Upper lobe of left lung (tissue), 6 donors: ENCODE measurements around the gene NAA15. TPM values are rescaled to one million over a fixed set of nuclear protein-coding genes. Genes with fewer than 3 reads are reported as not detected.

Source experiments
- ATAC-seq, 2 donors: fragments of 200-7000 bp; cut with Tn5 transposase; one replicate each; pipeline ENCODE4 v1.9.1; 2022; ENCODE audit warnings: mild to moderate bottlenecking in 2 of 2, moderate library complexity in 2 of 2; ENCODE audit not compliant: low FRiP score in 2 of 2
- DNase-seq, 2 donors: peaks; one replicate each; pipeline ENCODE4 v3.0.0-alpha.2; 2019 to 2020
- H3K27ac ChIP-seq, 4 donors: fragments of 200-600 bp; sonication (generic); one replicate each; pipeline ENCODE4 v1.5.1; 2016 to 2019
- H3K27me3 ChIP-seq, 4 donors: fragments of 200-600 bp; sonication (generic); one replicate each; pipeline ENCODE4 v1.5.1; 2017 to 2019
- H3K36me3 ChIP-seq, 4 donors: fragments of 200-600 bp; sonication (generic); one replicate each; pipeline ENCODE4 v1.5.1; 2016 to 2019
- H3K4me1 ChIP-seq, 4 donors: fragments of 200-600 bp; sonication (generic); one replicate each; pipeline ENCODE4 v1.5.1; 2018 to 2019
- H3K4me3 ChIP-seq, 4 donors: fragments of 200-600 bp; sonication (generic); one replicate each; pipeline ENCODE4 v1.5.1; 2017 to 2019; ENCODE audit warnings: mild to moderate bottlenecking in 2 of 4, moderate library complexity in 1 of 4
- H3K9me3 ChIP-seq, 4 donors: fragments of 200-600 bp; sonication (generic); one replicate each; pipeline ENCODE4 v1.5.1; 2018 to 2019
- CTCF ChIP-seq, 6 experiments: fragments of 450-650 bp in 4 of 6; fragments of 200-600 bp in 2 of 6; sonication (generic) in 2 of 6; IDR thresholded peaks; one replicate each; pipeline ENCODE4 v1.5.1; 2016 to 2019; ENCODE audit warnings: antibody characterized with exemption in 6 of 6
- EP300 ChIP-seq, 4 donors: sonication (generic); formaldehyde crosslinking; IDR thresholded peaks; one replicate each; pipeline ENCODE4 v1.5.1; 2017; ENCODE audit warnings: antibody characterized with exemption in 4 of 4, control low read depth in 2 of 4
- POLR2A ChIP-seq, 4 donors: fragments of 450-650 bp; IDR thresholded peaks; one replicate each; pipeline ENCODE4 v1.5.1; 2016 to 2017; ENCODE audit warnings: antibody characterized with exemption in 4 of 4, mild to moderate bottlenecking in 2 of 4
- POLR2AphosphoS5 ChIP-seq, 2 donors: sonication (generic); formaldehyde crosslinking; IDR thresholded peaks; one replicate each; pipeline ENCODE4 v1.5.1; 2017; ENCODE audit warnings: antibody characterized with exemption in 2 of 2
- WGBS, 2 donors: methylation state at CpG; one replicate each; pipeline ENCODE4 v1.1.5; 2017 to 2018; 5-methylcytosine and 5-hydroxymethylcytosine counted together
- total RNA-seq, 6 donors: library from RNA; depleted of rRNA in 4 of 6; stranded (reverse); fragments of >200 nt in 4 of 6; gene quantifications; one replicate each; pipeline versions ENCODE4 v1.1.0 to v1.2.1, GENCODE V29; 2016 to 2021
- donor health status: DM: no; HTN: no; CAD: no; lungs with moderate emphysema.
- donor health status: DM: no; HTN: yes; CAD: no; lungs with severe emphysema.

The NAA15 gene
- total RNA-seq, 6 donors from 2014 or later: 11.0 to 37.7 (median 31.3) TPM

GRCh38 chr4:139266208-139266582 is 35.1 kb upstream of the NAA15 start:
- no peak for TF ChIP-seq POLR2A (IDR thresholded peaks at IDR 0.05)
- no peak for TF ChIP-seq POLR2AphosphoS5 (IDR thresholded peaks at IDR 0.05)
- TF ChIP-seq CTCF (IDR thresholded peaks at IDR 0.05): no peak
- no peak for TF ChIP-seq EP300 (IDR thresholded peaks at IDR 0.05)
- no peak for ATAC-seq
- Histone ChIP-seq H3K9me3 (no peaks in the 10 kb centered on the region), H3K27me3 (no peaks in the 10 kb centered on the region), H3K4me3 (peak overlapping the region in 3 of 4 donors; percentile 11 to 41 (median 30)), H3K4me1 (peaks cover 0 to 7% (median 6%) of the 10 kb centered on the region in 4 donors), H3K36me3 (no peaks in the 10 kb centered on the region), H3K27ac (peak overlapping the region in 2 of 4 donors; percentile 14 to 28)
- DNase-seq: no peak
- 13% methylated on average over 1 of the region's 1 CpG for WGBS, 2 donors

- Histone ChIP-seq H3K27me3 (no peaks in the 10 kb centered on the region), H3K9me3 (no peaks in the 10 kb centered on the region), H3K36me3 (no peaks in the 10 kb centered on the region), H3K27ac (peak overlapping the region in 2 of 4 donors; percentile 14 to 28), H3K4me1 (peaks cover 0 to 7% (median 6%) of the 10 kb centered on the region in 4 donors), H3K4me3 (peak overlapping the region in 3 of 4 donors; percentile 11 to 41 (median 30))
- no peak for TF ChIP-seq EP300 (IDR thresholded peaks at IDR 0.05)
- TF ChIP-seq POLR2A (IDR thresholded peaks at IDR 0.05): no peak
- peak; percentile 53 to 94 for ATAC-seq
- DNase-seq: peak in 1 of 2 donors; percentile 87
- WGBS, 2 donors: 24 to 31% methylated on average over 14 of the region's 14 CpGs
These were observed 34.6 kb upstream of the NAA15 start for GRCh38 chr4:139266583-139267257.

GRCh38 chr4:139267301-139267700 is 34.0 kb upstream of the NAA15 start:
- 94 to 100% methylated on average over 1 of the region's 1 CpG for WGBS, 2 donors
- H3K9me3 ChIP-seq: no peaks in the 10 kb centered on the region
- peaks cover 0 to 7% (median 6%) of the 10 kb centered on the region in 4 donors for H3K4me1 ChIP-seq
- no peak overlapping the region for H3K4me3 ChIP-seq
- no peaks in the 10 kb centered on the region for H3K36me3 ChIP-seq
- H3K27me3 ChIP-seq: no peaks in the 10 kb centered on the region
- H3K27ac ChIP-seq: no peak overlapping the region
- ATAC-seq: no peak
- TF ChIP-seq POLR2A (IDR thresholded peaks at IDR 0.05) (no peak), EP300 (IDR thresholded peaks at IDR 0.05) (no peak), POLR2AphosphoS5 (IDR thresholded peaks at IDR 0.05) (no peak), CTCF (IDR thresholded peaks at IDR 0.05) (no peak)
- DNase-seq: no peak

GRCh38 chr4:139273835-139274234 is 27.5 kb upstream of the NAA15 start:
- DNase-seq (no peak), ATAC-seq (no peak)
- WGBS, 2 donors: 88 to 100% methylated on average over 1 of the region's 1 CpG
- Histone ChIP-seq H3K36me3 (no peaks in the 10 kb centered on the region), H3K27ac (no peak overlapping the region), H3K4me3 (no peak overlapping the region), H3K4me1 (peaks cover 0 to 2% (median under 1%) of the 10 kb centered on the region in 4 donors), H3K27me3 (peaks cover 0 to 10% (median under 1%) of the 10 kb centered on the region in 4 donors), H3K9me3 (no peaks in the 10 kb centered on the region)
- TF ChIP-seq POLR2AphosphoS5 (IDR thresholded peaks at IDR 0.05) (no peak), EP300 (IDR thresholded peaks at IDR 0.05) (no peak), CTCF (IDR thresholded peaks at IDR 0.05) (no peak), POLR2A (IDR thresholded peaks at IDR 0.05) (no peak)

GRCh38 chr4:139274790-139275189 is 26.5 kb upstream of the NAA15 start:
- DNase-seq: no peak
- H3K36me3 ChIP-seq: no peaks in the 10 kb centered on the region
- no peak overlapping the region for H3K4me3 ChIP-seq
- no peak overlapping the region for H3K27ac ChIP-seq
- WGBS, 2 donors: 94% methylated on average over 1 of the region's 1 CpG
- H3K9me3 ChIP-seq: no peaks in the 10 kb centered on the region
- peaks cover 0 to 18% (median 6%) of the 10 kb centered on the region in 4 donors for H3K27me3 ChIP-seq
- peaks cover 6 to 11% (median 9%) of the 10 kb centered on the region in 4 donors for H3K4me1 ChIP-seq
- ATAC-seq: no peak
- TF ChIP-seq POLR2A (IDR thresholded peaks at IDR 0.05) (no peak), CTCF (IDR thresholded peaks at IDR 0.05) (no peak), POLR2AphosphoS5 (IDR thresholded peaks at IDR 0.05) (no peak), EP300 (IDR thresholded peaks at IDR 0.05) (no peak)
